Neutrophil (primary cell): ENCODE data around the gene ITPR1.

ENCODE experiments used
- H3K27ac ChIP-seq: fragments of 200-600 bp; sonication (generic); 2 replicates; pipeline ENCODE4 v1.5.1; 2016; ENCODE audit warnings: mild to moderate bottlenecking, moderate library complexity
- H3K27me3 ChIP-seq: fragments of 200-600 bp; sonication (generic); 2 replicates; pipeline ENCODE4 v1.6.0; 2016; ENCODE audit warnings: mild to moderate bottlenecking
- H3K36me3 ChIP-seq: fragments of 200-600 bp; sonication (generic); 2 replicates; pipeline ENCODE4 v1.5.1; 2017
- H3K4me1 ChIP-seq, 2 experiments: fragments of 200-600 bp in 1 of 2; sonication (generic) in 1 of 2; 1 replicate in 1 of 2; 2 replicates in 1 of 2; pipeline versions ENCODE4 v1.5.1 to v1.6.1; 2013 to 2016; ENCODE audit warnings: low read depth in 1 of 2, low read length in 1 of 2, mild to moderate bottlenecking in 1 of 2, moderate library complexity in 1 of 2; ENCODE audit not compliant: control insufficient read depth in 1 of 2, insufficient read depth in 1 of 2
- H3K4me3 ChIP-seq, 2 experiments: fragments of 200-600 bp in 1 of 2; sonication (generic) in 1 of 2; 1 replicate in 1 of 2; 2 replicates in 1 of 2; pipeline ENCODE4 v1.5.1; 2013 to 2016; ENCODE audit warnings: low read depth in 1 of 2, low read length in 1 of 2, mild to moderate bottlenecking in 1 of 2, moderate library complexity in 1 of 2
- H3K9me3 ChIP-seq: fragments of 200-600 bp; sonication (generic); 2 replicates; pipeline ENCODE4 v1.5.1; 2016
- TF ChIP-seq, protein P1 (sequence below): fragments of 200-600 bp; sonication (generic); IDR thresholded peaks from 2 replicates; pipeline ENCODE4 v1.5.1; 2016; ENCODE audit warnings: antibody characterized with exemption

ITPR1 gene

DNA sequence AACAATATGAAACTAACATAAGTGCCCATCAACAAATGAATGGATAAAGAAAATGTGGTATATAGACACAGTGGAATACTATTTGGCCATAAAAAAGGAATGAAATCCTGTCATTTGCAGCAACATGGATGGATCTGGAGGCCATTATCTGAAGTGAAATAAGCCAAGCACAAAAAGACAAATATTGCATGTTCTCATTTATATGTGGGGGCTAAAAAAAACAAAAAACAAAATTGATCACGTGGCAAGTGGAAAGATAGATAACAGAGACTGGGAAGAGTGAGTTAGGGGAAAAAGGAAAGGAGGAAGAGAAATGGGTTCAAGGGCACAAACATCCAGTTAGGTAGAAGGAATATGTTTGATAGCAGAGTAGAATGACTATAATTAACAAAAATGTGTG lies 330.2 kb downstream of the ITPR1 start:
- Histone ChIP-seq H3K27me3 (no peaks in the 10 kb centered on the region), H3K4me1 (peaks cover 28 to 31% of the 10 kb centered on the region in 2 experiments), H3K4me3 (no peak overlapping the region), H3K27ac (no peak overlapping the region), H3K9me3 (no peaks in the 10 kb centered on the region), H3K36me3 (no peaks in the 10 kb centered on the region)
- TF ChIP-seq, protein P1, sequence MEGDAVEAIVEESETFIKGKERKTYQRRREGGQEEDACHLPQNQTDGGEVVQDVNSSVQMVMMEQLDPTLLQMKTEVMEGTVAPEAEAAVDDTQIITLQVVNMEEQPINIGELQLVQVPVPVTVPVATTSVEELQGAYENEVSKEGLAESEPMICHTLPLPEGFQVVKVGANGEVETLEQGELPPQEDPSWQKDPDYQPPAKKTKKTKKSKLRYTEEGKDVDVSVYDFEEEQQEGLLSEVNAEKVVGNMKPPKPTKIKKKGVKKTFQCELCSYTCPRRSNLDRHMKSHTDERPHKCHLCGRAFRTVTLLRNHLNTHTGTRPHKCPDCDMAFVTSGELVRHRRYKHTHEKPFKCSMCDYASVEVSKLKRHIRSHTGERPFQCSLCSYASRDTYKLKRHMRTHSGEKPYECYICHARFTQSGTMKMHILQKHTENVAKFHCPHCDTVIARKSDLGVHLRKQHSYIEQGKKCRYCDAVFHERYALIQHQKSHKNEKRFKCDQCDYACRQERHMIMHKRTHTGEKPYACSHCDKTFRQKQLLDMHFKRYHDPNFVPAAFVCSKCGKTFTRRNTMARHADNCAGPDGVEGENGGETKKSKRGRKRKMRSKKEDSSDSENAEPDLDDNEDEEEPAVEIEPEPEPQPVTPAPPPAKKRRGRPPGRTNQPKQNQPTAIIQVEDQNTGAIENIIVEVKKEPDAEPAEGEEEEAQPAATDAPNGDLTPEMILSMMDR = no peak

DNA sequence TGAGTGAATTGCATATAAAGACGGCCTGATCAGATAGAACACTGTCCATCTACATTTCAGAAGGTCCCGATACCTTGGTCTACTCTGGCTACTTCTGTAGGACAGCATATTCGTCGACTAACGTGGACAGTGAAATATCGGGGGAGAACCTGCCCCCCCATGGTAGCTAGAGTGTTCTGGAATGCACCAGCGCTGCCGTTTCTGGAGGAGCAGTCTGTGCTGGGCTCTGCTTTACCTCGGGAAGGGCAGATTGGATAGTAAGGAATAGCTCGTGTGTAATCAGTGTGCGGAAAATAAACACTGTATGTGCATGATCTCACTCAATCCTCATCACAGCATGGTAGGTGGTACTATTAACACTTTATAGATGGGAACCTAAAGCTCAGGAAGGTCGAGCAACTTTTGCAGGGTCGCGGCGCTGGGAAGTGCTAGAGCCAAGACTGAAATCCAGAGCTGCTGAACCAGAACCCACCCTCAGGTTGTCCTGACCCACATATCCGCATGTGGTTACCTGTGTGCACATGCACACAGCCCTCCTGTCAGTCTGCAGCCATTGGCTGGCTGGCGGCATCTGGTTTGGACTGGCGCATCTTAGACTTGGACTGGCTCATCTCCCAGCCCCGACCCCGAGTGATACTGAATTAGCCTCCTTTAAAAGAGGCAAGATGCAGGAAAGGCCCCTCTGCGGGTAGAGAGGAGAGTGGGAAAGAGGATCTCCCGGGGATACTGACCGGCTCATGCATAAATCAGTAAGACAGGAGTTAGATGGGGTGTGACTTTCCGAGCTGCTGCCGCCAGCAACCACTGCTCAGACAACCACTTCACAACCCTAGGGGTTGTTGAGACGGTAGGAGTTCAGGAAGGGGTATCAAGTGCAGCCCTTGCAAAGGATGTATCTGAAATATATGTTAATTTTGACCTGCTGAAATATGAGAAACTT lies 331.1 kb downstream of the ITPR1 start:
- H3K4me3 ChIP-seq = no peak overlapping the region
- no peaks in the 10 kb centered on the region for H3K27me3 ChIP-seq
- no peaks in the 10 kb centered on the region for H3K36me3 ChIP-seq
- TF ChIP-seq, protein P1 = no peak
- peaks cover 36 to 39% of the 10 kb centered on the region in 2 experiments for H3K4me1 ChIP-seq
- no peaks in the 10 kb centered on the region for H3K9me3 ChIP-seq
- no peak overlapping the region for H3K27ac ChIP-seq

DNA sequence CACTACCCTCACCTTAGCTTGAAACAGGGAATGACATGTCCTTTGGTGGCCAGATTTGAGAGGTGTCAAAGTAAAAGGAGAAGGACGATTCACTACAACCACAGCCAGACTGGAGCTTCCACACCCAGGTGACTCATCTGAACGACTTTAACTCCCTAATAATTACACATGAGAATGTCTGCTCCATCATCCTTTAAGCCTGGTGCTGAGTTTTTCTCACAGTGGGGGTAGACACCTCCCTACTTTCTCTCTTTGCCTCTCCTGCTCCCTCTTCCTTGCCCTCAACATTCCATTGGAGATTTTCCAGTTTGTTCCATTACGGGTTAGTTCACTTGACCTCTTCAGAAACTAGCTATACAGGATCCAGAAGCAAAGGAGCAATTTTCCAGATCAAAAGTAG lies 331.8 kb downstream of the ITPR1 start:
- TF ChIP-seq, protein P1 = no peak
- no peak overlapping the region for H3K27ac ChIP-seq
- H3K9me3 ChIP-seq = no peaks in the 10 kb centered on the region
- no peaks in the 10 kb centered on the region for H3K27me3 ChIP-seq
- no peaks in the 10 kb centered on the region for H3K36me3 ChIP-seq
- H3K4me1 ChIP-seq = peaks cover 41 to 44% of the 10 kb centered on the region in 2 experiments
- H3K4me3 ChIP-seq = no peak overlapping the region

DNA sequence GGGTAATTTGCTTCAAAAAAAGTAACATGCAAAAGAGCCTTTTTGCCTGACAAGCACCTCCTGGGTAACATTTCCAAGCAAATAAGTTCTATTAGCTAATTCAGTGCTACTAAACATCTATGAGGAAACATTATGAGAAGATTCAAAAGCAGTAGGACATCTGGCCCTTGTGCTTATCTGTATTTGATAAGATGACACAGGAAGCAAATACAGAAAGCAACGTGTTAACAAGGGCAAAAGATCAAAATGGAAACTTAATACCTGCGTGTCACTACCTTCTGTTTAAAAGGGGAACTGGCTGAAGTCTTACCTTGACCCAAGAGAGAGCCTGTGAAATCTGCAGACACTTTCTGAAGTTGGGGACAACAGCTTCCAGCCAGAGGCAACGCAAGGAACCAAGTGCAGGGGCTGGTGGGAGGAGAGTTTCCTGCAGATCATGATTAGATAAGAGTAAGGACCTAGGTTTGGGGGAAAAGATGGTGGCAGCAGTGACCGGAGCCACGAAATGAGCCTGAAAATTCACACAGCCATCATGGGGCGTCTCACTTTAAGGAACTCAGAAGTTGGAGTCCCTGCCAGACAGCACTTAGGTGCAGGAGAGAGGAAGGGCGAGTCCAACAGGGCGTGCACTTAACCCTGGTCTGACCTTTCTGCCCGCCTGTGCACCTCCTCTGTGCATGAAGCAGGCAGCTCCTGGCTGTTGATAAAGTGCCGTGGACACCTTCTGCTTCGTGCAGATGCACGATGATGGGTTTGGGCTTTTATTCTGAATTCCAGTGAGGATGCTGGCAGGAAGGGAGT lies 332.5 kb downstream of the ITPR1 start:
- Histone ChIP-seq H3K36me3 (no peaks in the 10 kb centered on the region), H3K4me3 (no peak overlapping the region), H3K4me1 (peaks cover 48 to 51% of the 10 kb centered on the region in 2 experiments), H3K27ac (peak overlapping the region; percentile 50), H3K27me3 (no peaks in the 10 kb centered on the region), H3K9me3 (no peaks in the 10 kb centered on the region)
- TF ChIP-seq, protein P1 = no peak

DNA sequence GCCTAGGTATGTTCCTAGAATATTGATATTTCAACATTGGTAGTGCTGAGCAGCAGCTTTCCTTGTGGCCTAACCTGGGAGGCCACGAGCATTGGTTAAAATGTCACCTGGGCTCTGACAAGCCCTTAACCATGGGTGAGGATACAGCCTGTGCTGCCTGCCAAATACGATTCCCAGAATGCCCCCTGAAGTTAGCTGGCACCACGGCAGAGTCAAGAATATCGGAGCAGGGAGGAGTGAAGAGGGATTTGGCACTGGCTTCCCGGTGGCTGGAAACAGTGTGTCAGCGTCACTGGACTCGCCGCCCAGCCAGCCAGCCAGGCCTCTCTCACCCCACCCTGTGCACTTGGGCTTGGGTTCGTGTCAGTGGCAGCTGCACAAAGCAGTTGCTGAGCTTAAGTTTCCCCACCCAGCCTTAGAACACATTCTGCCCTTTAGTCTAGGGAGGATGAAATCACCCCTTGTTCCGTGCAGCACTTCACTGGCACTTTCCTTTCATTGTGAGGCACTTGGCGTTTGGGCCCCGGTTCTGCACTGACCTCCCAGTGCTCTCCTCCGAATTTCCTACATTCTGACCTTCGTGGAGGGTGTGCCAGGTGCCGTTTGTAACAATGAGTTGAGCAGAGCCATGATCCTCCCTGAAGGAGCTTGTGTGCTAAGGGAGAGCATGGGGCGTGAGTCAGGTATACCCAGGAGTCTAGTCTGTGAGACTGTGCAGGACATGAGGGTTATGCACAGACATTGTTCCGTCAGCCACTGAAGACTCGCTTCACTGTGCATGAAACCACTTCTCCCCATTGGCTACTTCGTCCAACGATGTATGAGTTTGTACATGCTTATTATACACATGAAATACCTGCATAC lies 333.3 kb downstream of the ITPR1 start:
- no peaks in the 10 kb centered on the region for H3K27me3 ChIP-seq
- TF ChIP-seq, protein P1 = no peak
- H3K9me3 ChIP-seq = no peaks in the 10 kb centered on the region
- no peak overlapping the region for H3K4me3 ChIP-seq
- no peaks in the 10 kb centered on the region for H3K36me3 ChIP-seq
- peaks cover 56 to 59% of the 10 kb centered on the region in 2 experiments for H3K4me1 ChIP-seq
- H3K27ac ChIP-seq = peak overlapping the region; percentile 50
